H9 (cell line): ENCODE data around the gene FLRT2. TPM values are rescaled to one million over a fixed set of nuclear protein-coding genes. Genes with fewer than 3 reads are reported as not detected.

Experiments used
- DNase-seq: peaks from one replicate; pipeline ENCODE4 v3.0.0-alpha.2; 2017
- H2AFZ ChIP-seq: one replicate; pipeline ENCODE4 v1.6.1; 2013; ENCODE audit warnings: mild to moderate bottlenecking, low read length, control low read depth, moderate library complexity
- H2AK5ac ChIP-seq: 2 replicates; pipeline ENCODE4 v1.6.1; 2013; ENCODE audit warnings: low read length, control low read depth, mixed read lengths; ENCODE audit not compliant: insufficient read length
- H2BK120ac ChIP-seq: one replicate; pipeline ENCODE4 v1.6.1; 2013; ENCODE audit warnings: low read depth, mild to moderate bottlenecking, low read length, control low read depth, inconsistent platforms; ENCODE audit not compliant: poor library complexity, severe bottlenecking
- H2BK12ac ChIP-seq: 2 replicates; pipeline ENCODE4 v1.6.1; 2013; ENCODE audit warnings: low read length, control low read depth, mixed read lengths, low read depth; ENCODE audit not compliant: insufficient read length
- H2BK15ac ChIP-seq: 2 replicates; pipeline ENCODE4 v1.6.1; 2013; ENCODE audit warnings: low read depth, low read length, control low read depth
- H2BK20ac ChIP-seq: one replicate; pipeline ENCODE4 v1.6.1; 2013; ENCODE audit warnings: low read depth, mild to moderate bottlenecking, low read length, control low read depth, inconsistent platforms; ENCODE audit not compliant: poor library complexity, severe bottlenecking
- H2BK5ac ChIP-seq: 2 replicates; pipeline ENCODE4 v1.6.1; 2013; ENCODE audit warnings: low read length, control low read depth, mixed read lengths; ENCODE audit not compliant: insufficient read length
- H3K14ac ChIP-seq: 2 replicates; pipeline ENCODE4 v1.6.1; 2013; ENCODE audit warnings: low read length, control low read depth; ENCODE audit not compliant: insufficient read depth
- H3K18ac ChIP-seq: 2 replicates; pipeline ENCODE4 v1.6.1; 2013; ENCODE audit warnings: low read depth, mild to moderate bottlenecking, mixed read lengths, low read length, control low read depth; ENCODE audit not compliant: insufficient read length
- H3K23ac ChIP-seq: 2 replicates; pipeline ENCODE4 v1.6.1; 2013; ENCODE audit warnings: low read length, control low read depth, mixed read lengths, low read depth; ENCODE audit not compliant: insufficient read length
- H3K23me2 ChIP-seq: 2 replicates; pipeline ENCODE4 v1.6.1; 2013; ENCODE audit warnings: low read depth, mild to moderate bottlenecking, mixed read lengths, low read length, control low read depth; ENCODE audit not compliant: insufficient read length, poor library complexity, severe bottlenecking
- H3K27ac ChIP-seq: 2 replicates; pipeline ENCODE4 v1.5.1; 2013; ENCODE audit warnings: low read length, control low read depth, mixed read lengths, low read depth; ENCODE audit not compliant: insufficient read length
- H3K27me3 ChIP-seq: 2 replicates; pipeline ENCODE4 v1.6.1; 2013; ENCODE audit warnings: low read length, control low read depth, inconsistent platforms; ENCODE audit not compliant: insufficient read depth
- H3K4ac ChIP-seq: 2 replicates; pipeline ENCODE4 v1.6.1; 2013; ENCODE audit warnings: low read depth, mild to moderate bottlenecking, control low read depth, inconsistent platforms, low read length, moderate library complexity
- H3K4me1 ChIP-seq: 2 replicates; pipeline ENCODE4 v1.6.1; 2013; ENCODE audit warnings: low read length, control low read depth, inconsistent platforms; ENCODE audit not compliant: insufficient read depth
- H3K4me2 ChIP-seq: 2 replicates; pipeline ENCODE4 v1.6.1; 2013; ENCODE audit warnings: low read length, control low read depth, mixed read lengths; ENCODE audit not compliant: insufficient read length, insufficient read depth
- H3K56ac ChIP-seq: 2 replicates; pipeline ENCODE4 v1.6.1; 2013; ENCODE audit warnings: low read depth, mild to moderate bottlenecking, mixed read lengths, low read length, control low read depth; ENCODE audit not compliant: insufficient read length
- H3K79me1 ChIP-seq: 2 replicates; pipeline ENCODE4 v1.6.1; 2013; ENCODE audit warnings: low read depth, mild to moderate bottlenecking, moderate library complexity, low read length, control low read depth, inconsistent platforms; ENCODE audit not compliant: insufficient read depth, poor library complexity, severe bottlenecking
- H3K79me2 ChIP-seq: 2 replicates; pipeline ENCODE4 v1.6.1; 2013; ENCODE audit warnings: low read length, control low read depth, inconsistent platforms; ENCODE audit not compliant: insufficient read depth
- H3K9ac ChIP-seq: 2 replicates; pipeline ENCODE4 v1.6.1; 2013; ENCODE audit warnings: low read length, control low read depth, mixed read lengths; ENCODE audit not compliant: insufficient read length; ENCODE audit errors: extremely low read depth
- H3K9me3 ChIP-seq: one replicate; pipeline ENCODE4 v1.6.1; 2013; ENCODE audit warnings: low read depth, low read length, inconsistent platforms; ENCODE audit not compliant: control insufficient read depth
- H3T11ph ChIP-seq: one replicate; pipeline ENCODE4 v1.6.1; 2013; ENCODE audit warnings: mild to moderate bottlenecking, low read length, control low read depth, inconsistent platforms
- H4K20me1 ChIP-seq: one replicate; pipeline ENCODE4 v1.6.1; 2013; ENCODE audit not compliant: control insufficient read depth, insufficient read length, insufficient read depth
- H4K5ac ChIP-seq: 2 replicates; pipeline ENCODE4 v1.6.1; 2013; ENCODE audit warnings: low read depth, mild to moderate bottlenecking, mixed read lengths, low read length, control low read depth; ENCODE audit not compliant: insufficient read length
- H4K8ac ChIP-seq: replicated peaks from 2 replicates; pipeline ENCODE4 v1.6.1; 2013; ENCODE audit warnings: low read length, control low read depth, mixed read lengths, low read depth; ENCODE audit not compliant: insufficient read length
- H4K91ac ChIP-seq: 2 replicates; pipeline ENCODE4 v1.6.1; 2013; ENCODE audit warnings: low read depth, mild to moderate bottlenecking, moderate library complexity, mixed read lengths, low read length, control low read depth; ENCODE audit not compliant: insufficient read length
- H3K27ac Mint-ChIP-seq, 3 experiments: 2 replicates in 2 of 3; 3 replicates in 1 of 3; pipeline ENCODE4 v1.8.0; 2020 to 2021; ENCODE audit warnings: mixed read lengths in 3 of 3, mild to moderate bottlenecking in 1 of 3, moderate library complexity in 1 of 3
- H3K27me3 Mint-ChIP-seq: 2 replicates; pipeline ENCODE4 v1.8.0; 2021; ENCODE audit warnings: low read depth, mild to moderate bottlenecking, moderate library complexity, mixed read lengths
- H3K36me3 Mint-ChIP-seq, 3 experiments: 2 replicates in 2 of 3; 3 replicates in 1 of 3; pipeline ENCODE4 v1.8.0; 2020 to 2021; ENCODE audit warnings: low read depth in 3 of 3, mixed read lengths in 3 of 3; ENCODE audit not compliant: insufficient read depth in 1 of 3
- H3K4me1 Mint-ChIP-seq, 2 experiments: 2 replicates each; pipeline ENCODE4 v1.8.0; 2020; ENCODE audit warnings: mixed read lengths in 2 of 2
- H3K4me3 Mint-ChIP-seq, 2 experiments: 2 replicates in 1 of 2; 3 replicates in 1 of 2; pipeline ENCODE4 v1.8.0; 2020 to 2021; ENCODE audit warnings: mild to moderate bottlenecking in 2 of 2, mixed read lengths in 2 of 2, moderate library complexity in 1 of 2
- H3K9me3 Mint-ChIP-seq, 2 experiments: 2 replicates in 1 of 2; 3 replicates in 1 of 2; pipeline ENCODE4 v1.8.0; 2020; ENCODE audit warnings: mild to moderate bottlenecking in 2 of 2, mixed read lengths in 2 of 2, moderate library complexity in 1 of 2
- WGBS: extraction: QIAGEN DNeasy Blood & Tissue Kit; methylation state at CpG from one replicate; pipeline ENCODE4 v1.1.7; 2013; ENCODE audit warnings: missing lambda C conversion rate, low lambda C conversion rate, mixed read lengths; ENCODE audit not compliant: insufficient read length; ENCODE audit errors: extremely low coverage; 5-methylcytosine and 5-hydroxymethylcytosine counted together
- total RNA-seq: library from RNA; stranded (reverse); gene quantifications from 2 replicates; pipeline ENCODE4 v1.2.1, GENCODE V29; 2021
- TF ChIP-seq, protein P1 (sequence below): fragments of 200-600 bp; sonication (generic); conservative IDR thresholded peaks from 3 replicates; pipeline ENCODE4 v1.8.0; 2021; ENCODE audit warnings: antibody characterized with exemption, mild to moderate bottlenecking

The FLRT2 gene
- total RNA-seq, 1 experiment from 2014 or later, result 3.3 TPM

DNA sequence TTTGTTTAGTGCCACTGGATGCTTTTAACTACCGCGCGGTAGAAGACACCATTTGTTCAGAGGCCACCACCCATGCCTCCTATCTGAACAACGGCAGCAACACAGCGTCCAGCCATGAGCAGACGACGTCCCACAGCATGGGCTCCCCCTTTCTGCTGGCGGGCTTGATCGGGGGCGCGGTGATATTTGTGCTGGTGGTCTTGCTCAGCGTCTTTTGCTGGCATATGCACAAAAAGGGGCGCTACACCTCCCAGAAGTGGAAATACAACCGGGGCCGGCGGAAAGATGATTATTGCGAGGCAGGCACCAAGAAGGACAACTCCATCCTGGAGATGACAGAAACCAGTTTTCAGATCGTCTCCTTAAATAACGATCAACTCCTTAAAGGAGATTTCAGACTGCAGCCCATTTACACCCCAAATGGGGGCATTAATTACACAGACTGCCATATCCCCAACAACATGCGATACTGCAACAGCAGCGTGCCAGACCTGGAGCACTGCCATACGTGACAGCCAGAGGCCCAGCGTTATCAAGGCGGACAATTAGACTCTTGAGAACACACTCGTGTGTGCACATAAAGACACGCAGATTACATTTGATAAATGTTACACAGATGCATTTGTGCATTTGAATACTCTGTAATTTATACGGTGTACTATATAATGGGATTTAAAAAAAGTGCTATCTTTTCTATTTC is 93.2 kb downstream of the FLRT2 start:
- Histone ChIP-seq H3K79me2 (no peaks in the 10 kb centered on the region), H3T11ph (no peak overlapping the region), H3K79me1 (no peaks in the 10 kb centered on the region), H3K23ac (no peak overlapping the region), H4K20me1 (no peaks in the 10 kb centered on the region), H3K4me2 (no peak overlapping the region), H2BK20ac (no peak overlapping the region), H2BK12ac (no peak overlapping the region), H4K8ac (no peak overlapping the region), H2BK5ac (no peak overlapping the region), H3K23me2 (no peaks in the 10 kb centered on the region), H4K5ac (no peak overlapping the region), H3K4ac (no peak overlapping the region), H3K27me3 (no peaks in the 10 kb centered on the region; the same call in 1 of the 2 replicates), H2BK120ac (no peak overlapping the region), H4K91ac (no peak overlapping the region), H2AFZ (no peak overlapping the region), H3K27ac (no peak overlapping the region), H3K18ac (no peak overlapping the region), H3K9me3 (no peaks in the 10 kb centered on the region), H3K9ac (no peak overlapping the region), H2BK15ac (no peak overlapping the region), H3K14ac (no peak overlapping the region), H2AK5ac (no peak overlapping the region), H3K56ac (no peak overlapping the region), H3K4me1 (no peaks in the 10 kb centered on the region; the same call in 1 of the 2 replicates)
- no peaks in the 10 kb centered on the region for H3K9me3 Mint-ChIP-seq
- peaks cover 0 to 17% (median 12%) of the 10 kb centered on the region in 3 experiments; a peak in 5 of 7 replicates for H3K36me3 Mint-ChIP-seq
- no CpG with 5 or more reads among the region's 27 CpGs for WGBS
- H3K27ac Mint-ChIP-seq, result no peak overlapping the region; a peak in 1 of 7 replicates
- H3K27me3 Mint-ChIP-seq, result no peaks in the 10 kb centered on the region
- H3K4me1 Mint-ChIP-seq, result peaks cover 10 to 11% of the 10 kb centered on the region in 2 experiments; a peak in 2 of 4 replicates
- no peak for DNase-seq
- H3K4me3 Mint-ChIP-seq, result no peak overlapping the region
- TF ChIP-seq, protein P1, sequence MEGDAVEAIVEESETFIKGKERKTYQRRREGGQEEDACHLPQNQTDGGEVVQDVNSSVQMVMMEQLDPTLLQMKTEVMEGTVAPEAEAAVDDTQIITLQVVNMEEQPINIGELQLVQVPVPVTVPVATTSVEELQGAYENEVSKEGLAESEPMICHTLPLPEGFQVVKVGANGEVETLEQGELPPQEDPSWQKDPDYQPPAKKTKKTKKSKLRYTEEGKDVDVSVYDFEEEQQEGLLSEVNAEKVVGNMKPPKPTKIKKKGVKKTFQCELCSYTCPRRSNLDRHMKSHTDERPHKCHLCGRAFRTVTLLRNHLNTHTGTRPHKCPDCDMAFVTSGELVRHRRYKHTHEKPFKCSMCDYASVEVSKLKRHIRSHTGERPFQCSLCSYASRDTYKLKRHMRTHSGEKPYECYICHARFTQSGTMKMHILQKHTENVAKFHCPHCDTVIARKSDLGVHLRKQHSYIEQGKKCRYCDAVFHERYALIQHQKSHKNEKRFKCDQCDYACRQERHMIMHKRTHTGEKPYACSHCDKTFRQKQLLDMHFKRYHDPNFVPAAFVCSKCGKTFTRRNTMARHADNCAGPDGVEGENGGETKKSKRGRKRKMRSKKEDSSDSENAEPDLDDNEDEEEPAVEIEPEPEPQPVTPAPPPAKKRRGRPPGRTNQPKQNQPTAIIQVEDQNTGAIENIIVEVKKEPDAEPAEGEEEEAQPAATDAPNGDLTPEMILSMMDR, result no peak
